ENCODE data around the gene SRSF6. TPM values are rescaled to one million over a fixed set of nuclear protein-coding genes. Genes with fewer than 3 reads are reported as not detected.
A peak's percentile ranks its signal among the peaks of the same experiment; 100 is the strongest.
"Not testable (repeated sequence)": the region's sequence is repeated elsewhere in the genome, so short reads cannot be mapped to it uniquely, and the experiment has no call there.

The SRSF6 gene
- total RNA-seq, 1 donor from 2014 or later = 53.7 TPM

- DNase-seq (ENCODE audit: low read depth, low spot score) = peak; percentile 63
These were observed 8.8 kb upstream of the SRSF6 start for GRCh38 chr20:43448748-43449535.

- no peak for DNase-seq (ENCODE audit: low read depth, low spot score)
These were observed 6.6 kb upstream of the SRSF6 start for GRCh38 chr20:43450841-43451799.

GRCh38 chr20:43452404-43453126, 5.1 kb upstream of the SRSF6 start:
- DNase-seq (ENCODE audit: low read depth, low spot score) = no peak

GRCh38 chr20:43456252-43456651, 1.4 kb upstream of the SRSF6 start:
- not testable (repeated sequence) for DNase-seq (ENCODE audit: low read depth, low spot score)

- DNase-seq (ENCODE audit: low read depth, low spot score) = peak; percentile 82
These were observed 672 bp upstream of the SRSF6 start for GRCh38 chr20:43456809-43457639.

GRCh38 chr20:43458422-43458924, 777 bp downstream of the SRSF6 start:
- no peak for DNase-seq (ENCODE audit: low read depth, low spot score)

GRCh38 chr20:43459022-43459942, 1.6 kb downstream of the SRSF6 start:
- DNase-seq (ENCODE audit: low read depth, low spot score) = no peak

GRCh38 chr20:43460172-43460829, 2.6 kb downstream of the SRSF6 start:
- DNase-seq (ENCODE audit: low read depth, low spot score) = peak; percentile 59

GRCh38 chr20:43460830-43461200, 3.1 kb downstream of the SRSF6 start:
- DNase-seq (ENCODE audit: low read depth, low spot score) = no peak

- DNase-seq (ENCODE audit: low read depth, low spot score) = no peak
These were observed 4.4 kb downstream of the SRSF6 start for GRCh38 chr20:43461894-43462659.

- no peak for DNase-seq (ENCODE audit: low read depth, low spot score)
These were observed 5.2 kb downstream of the SRSF6 start for GRCh38 chr20:43462660-43463526.

GRCh38 chr20:43463527-43464218, 6.0 kb downstream of the SRSF6 start:
- no peak for DNase-seq (ENCODE audit: low read depth, low spot score)

GRCh38 chr20:43464219-43464790, 6.6 kb downstream of the SRSF6 start:
- DNase-seq (ENCODE audit: low read depth, low spot score) = no peak

GRCh38 chr20:43465625-43465943, 7.9 kb downstream of the SRSF6 start:
- DNase-seq (ENCODE audit: low read depth, low spot score) = no peak

- no peak for DNase-seq (ENCODE audit: low read depth, low spot score)
These were observed 9.9 kb downstream of the SRSF6 start for GRCh38 chr20:43467589-43467988.

GRCh38 chr20:43472671-43473380, 15.1 kb downstream of the SRSF6 start:
- no peak for DNase-seq (ENCODE audit: low read depth, low spot score)
